H1 (cell line): ENCODE measurements around the gene SLX4IP. TPM values are rescaled to one million over a fixed set of nuclear protein-coding genes. Genes with fewer than 3 reads are reported as not detected.

Source experiments
- RFX5 ChIP-seq: IDR thresholded peaks from 2 replicates; pipeline ENCODE4 v1.6.1; 2011; ENCODE audit warnings: low read depth, low read length, improper control_type of control experiment, borderline replicate concordance
- polyA plus RNA-seq, 7 experiments: library from polyadenylated mRNA; depleted of rRNA in 3 of 7; stranded (reverse) in 5 of 7; unstranded in 2 of 7; fragments of >200 nt in 5 of 7; fragments of 200-250 nt in 2 of 7; gene quantifications; 1 replicate in 5 of 7; 2 replicates in 1 of 7; 4 replicates in 1 of 7; pipeline versions ENCODE4 v1.2.1 to v1.2.3, GENCODE V29; 2011 to 2013; ENCODE audit warnings: missing spikeins in 2 of 7, mixed read lengths in 2 of 7
- total RNA-seq: library from RNA; stranded (reverse); fragmentation: NEBNext Ultra II Directional; extraction: Animal tissue kit (Norgen Biotek cat#: 25700); gene quantifications from 2 replicates; pipeline ENCODE4 v1.2.1, GENCODE V29; 2021

The SLX4IP gene
- total and polyA plus RNA-seq, 2 of the 8 experiments (the other 6 are each of a cell fraction or from before 2014, with no cell fraction given), result 2.4 to 8.7 TPM

GRCh38 chr20:10658051-10658823 lies 223.1 kb downstream of the SLX4IP start (continued):
- no peak for TF ChIP-seq RFX5
